Psoas muscle (tissue), 8 donors: ENCODE measurements around the gene ITGB5. TPM values are rescaled to one million over a fixed set of nuclear protein-coding genes. Genes with fewer than 3 reads are reported as not detected.

Source experiments
- ATAC-seq, 4 donors: fragments of 200-7000 bp; cut with Tn5 transposase; one replicate each; pipeline ENCODE4 v1.9.1; 2020; ENCODE audit warnings: moderate library complexity in 3 of 4, mild to moderate bottlenecking in 2 of 4
- DNase-seq, 2 donors: peaks; one replicate each; pipeline ENCODE4 v3.0.0-alpha.2; 2020
- H3K27ac ChIP-seq: fragments of 200-600 bp; one replicate; pipeline ENCODE4 v1.8.0; 2022
- H3K27me3 ChIP-seq, 3 donors: fragments of 200-600 bp in 1 of 3; one replicate each; pipeline versions ENCODE4 v1.6.1 to v1.8.0; 2013 to 2022; ENCODE audit warnings: low read length in 2 of 3, mild to moderate bottlenecking in 2 of 3, moderate library complexity in 1 of 3; ENCODE audit not compliant: insufficient read depth in 3 of 3
- H3K36me3 ChIP-seq, 2 donors: fragments of 200-600 bp in 1 of 2; one replicate each; pipeline versions ENCODE4 v1.6.1 to v1.8.0; 2013 to 2022; ENCODE audit warnings: low read depth in 1 of 2, mild to moderate bottlenecking in 1 of 2, moderate library complexity in 1 of 2; ENCODE audit not compliant: insufficient read depth in 1 of 2
- H3K4me1 ChIP-seq: fragments of 200-600 bp; one replicate; pipeline ENCODE4 v1.8.0; 2022
- H3K4me3 ChIP-seq: fragments of 200-600 bp; one replicate; pipeline ENCODE4 v1.8.0; 2022; ENCODE audit warnings: mild to moderate bottlenecking
- H3K9me3 ChIP-seq: fragments of 200-600 bp; one replicate; pipeline ENCODE4 v1.8.0; 2022
- CTCF ChIP-seq: fragments of 200-600 bp; IDR thresholded peaks from one replicate; pipeline ENCODE4 v1.8.0; 2022; ENCODE audit warnings: antibody characterized with exemption
- WGBS, 3 donors: extraction: QIAGEN DNeasy Blood & Tissue Kit; methylation state at CpG; one replicate each; pipeline versions ENCODE4 v1.1.6 to v1.1.7; 2013; 5-methylcytosine and 5-hydroxymethylcytosine counted together
- intact Hi-C, 2 donors: fragments of 100-400 bp; cut with DNase I; formaldehyde crosslinking; loops; one replicate each; pipeline versions ENCODE4 v1.11.0 to v1.14.2; 2022
- polyA plus RNA-seq, 3 donors: library from polyadenylated mRNA; stranded (reverse); fragments of 200-250 nt; gene quantifications; one replicate each; pipeline ENCODE4 v1.2.3, GENCODE V29; 2013
- total RNA-seq, 4 donors: library from RNA; stranded (reverse); fragmentation: NEBNext Ultra II Directional in 2 of 4; extraction: Animal tissue kit (Norgen Biotek cat#: 25700) in 2 of 4; gene quantifications; one replicate each; pipeline versions ENCODE4 v1.2.1 to v1.2.4, GENCODE V29; 2021 to 2023
- donor health status: healthy with polysubstance abuse.
- donor health status: DM: no; HTN: no; CAD: no; lungs with moderate emphysema.
- donor health status: Bipolar disorder and iron deficiency.
- donor health status: healthy.
- donor health status: DM: yes; HTN: yes; CAD: no.
- donor health status: DM: no; HTN: no; CAD: no.
- donor health status: DM: no; HTN: no; CAD: no.
- donor health status: DM: yes; HTN: yes; CAD: no.

ITGB5 gene
- total and polyA plus RNA-seq, 7 donors: 19.3 to 61.5 (median 37.5) TPM

GRCh38 chr3:124915254-124915653, 28.1 kb upstream of the ITGB5 start:
- H3K36me3 ChIP-seq: no peaks in the 10 kb centered on the region
- 97 to 99% (median 98%) methylated on average over 3 of the region's 3 CpGs for WGBS, 3 donors

DNA sequence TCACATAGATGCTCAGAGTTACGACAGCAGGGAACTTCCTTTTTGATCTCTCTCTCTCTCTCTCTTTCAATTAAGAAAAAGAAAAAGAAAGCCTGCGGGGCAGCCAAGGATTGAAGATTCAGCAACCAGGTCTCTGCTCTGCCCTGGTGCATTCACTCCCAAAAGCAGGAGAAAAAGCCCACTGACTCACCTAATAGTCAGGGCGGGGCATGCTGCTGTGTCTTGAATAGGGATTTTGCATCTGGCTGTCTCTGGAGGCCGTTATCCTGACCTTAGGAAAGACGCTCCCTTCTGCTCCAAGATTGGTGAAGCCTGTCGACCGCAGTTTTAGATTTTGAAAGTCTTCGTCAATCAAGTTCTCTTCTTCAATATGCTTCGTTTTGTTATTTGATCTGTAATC, 20.8 kb upstream of the ITGB5 start:
- Histone ChIP-seq H3K27ac (no peak overlapping the region), H3K4me3 (no peak overlapping the region), H3K4me1 (no peaks in the 10 kb centered on the region), H3K36me3 (no peaks in the 10 kb centered on the region), H3K27me3 (peaks cover 0 to 2% (median 0%) of the 10 kb centered on the region in 3 donors), H3K9me3 (no peaks in the 10 kb centered on the region)
- ATAC-seq: no peak
- intact Hi-C loops: loop anchor here in 1 of 2 donors (10.0 kb wide), 1 partner anchor 343 kb away; no protein-coding TSS in a partner anchor
- no peak for TF ChIP-seq CTCF
- DNase-seq: no peak
- WGBS, 3 donors: 74 to 82% (median 80%) methylated on average over 9 of the region's 9 CpGs

More at GRCh38 chr3:124915254-124915653, 28.1 kb upstream of the ITGB5 start:
- Histone ChIP-seq H3K9me3 (no peaks in the 10 kb centered on the region), H3K27me3 (peaks cover 0 to 2% (median 0%) of the 10 kb centered on the region in 3 donors), H3K4me1 (no peaks in the 10 kb centered on the region), H3K4me3 (no peak overlapping the region), H3K27ac (no peak overlapping the region)
- ATAC-seq (no peak), DNase-seq (no peak)
- intact Hi-C loops: no loop called here
- no peak for TF ChIP-seq CTCF

GRCh38 chr3:124904835-124905492, 17.8 kb upstream of the ITGB5 start:
- Histone ChIP-seq H3K4me1 (no peaks in the 10 kb centered on the region), H3K36me3 (no peaks in the 10 kb centered on the region), H3K27ac (no peak overlapping the region), H3K9me3 (no peaks in the 10 kb centered on the region), H3K27me3 (no peaks in the 10 kb centered on the region), H3K4me3 (no peak overlapping the region)
- intact Hi-C loops: loop anchor here in 1 of 2 donors (10.0 kb wide), 1 partner anchor 340 kb away; no protein-coding TSS in a partner anchor
- WGBS, 3 donors: 74 to 79% (median 77%) methylated on average over 6 of the region's 6 CpGs
- DNase-seq (no peak), ATAC-seq (no peak)
- no peak for TF ChIP-seq CTCF

DNA sequence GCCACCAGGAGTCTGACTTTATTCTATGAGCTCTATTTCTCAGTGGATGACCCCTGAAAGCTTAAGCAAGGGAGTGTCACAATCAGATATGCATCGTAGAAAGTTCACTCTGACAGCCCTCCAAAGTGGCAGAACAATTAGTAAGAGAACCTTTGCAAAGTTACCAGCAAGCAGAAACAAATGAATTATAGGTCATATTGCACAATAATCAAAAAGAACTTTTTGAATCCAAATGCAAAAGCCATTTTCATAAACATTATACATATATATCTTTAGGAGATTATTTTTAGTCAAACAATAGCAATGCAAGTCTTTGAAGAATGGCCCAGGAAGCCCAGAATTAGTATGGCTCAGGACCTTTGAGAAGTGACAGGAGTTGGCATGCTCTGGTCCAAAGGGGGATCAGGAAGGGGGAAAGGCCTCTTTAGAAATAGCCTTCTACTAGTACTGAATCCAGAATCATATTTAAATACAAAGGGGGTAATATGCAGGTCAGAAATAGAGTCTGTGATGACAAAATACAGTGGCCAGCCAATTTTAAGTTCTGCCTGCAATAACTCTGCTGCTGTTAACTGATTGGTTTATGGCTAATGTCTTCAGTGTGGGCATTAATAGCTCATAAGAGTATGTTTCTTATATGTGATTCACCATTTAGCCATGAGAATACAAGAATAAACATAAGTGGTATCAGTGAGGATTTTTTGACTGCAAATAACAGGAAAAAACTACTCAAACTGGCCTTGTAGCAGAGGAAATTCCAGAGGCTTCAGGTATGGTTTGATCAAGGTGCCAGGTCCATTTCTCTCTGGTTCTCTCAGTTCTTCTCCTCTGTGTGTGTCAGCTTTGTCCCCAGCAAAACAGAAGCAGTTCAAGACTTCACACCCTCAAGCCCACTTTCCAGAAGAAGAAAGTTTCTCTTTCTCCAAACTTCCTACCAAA, 17.0 kb upstream of the ITGB5 start:
- intact Hi-C loops: loop anchor here in 1 of 2 donors (10.0 kb wide), 1 partner anchor 339 kb away; no protein-coding TSS in a partner anchor
- DNase-seq: no peak
- H3K27ac ChIP-seq: no peak overlapping the region
- no peak for TF ChIP-seq CTCF
- H3K27me3 ChIP-seq: no peaks in the 10 kb centered on the region
- 70 to 81% (median 71%) methylated on average over 1 of the region's 1 CpG for WGBS, 3 donors
- H3K36me3 ChIP-seq: no peaks in the 10 kb centered on the region
- ATAC-seq: no peak
- no peak overlapping the region for H3K4me3 ChIP-seq
- H3K4me1 ChIP-seq: no peaks in the 10 kb centered on the region
- no peaks in the 10 kb centered on the region for H3K9me3 ChIP-seq
